8988T (cell line): Measurements from ENCODE around the gene HEMK1.

ENCODE experiments used
- DNase-seq: peaks from one replicate; pipeline ENCODE4 v3.0.0; 2011

Gene HEMK1

DNA sequence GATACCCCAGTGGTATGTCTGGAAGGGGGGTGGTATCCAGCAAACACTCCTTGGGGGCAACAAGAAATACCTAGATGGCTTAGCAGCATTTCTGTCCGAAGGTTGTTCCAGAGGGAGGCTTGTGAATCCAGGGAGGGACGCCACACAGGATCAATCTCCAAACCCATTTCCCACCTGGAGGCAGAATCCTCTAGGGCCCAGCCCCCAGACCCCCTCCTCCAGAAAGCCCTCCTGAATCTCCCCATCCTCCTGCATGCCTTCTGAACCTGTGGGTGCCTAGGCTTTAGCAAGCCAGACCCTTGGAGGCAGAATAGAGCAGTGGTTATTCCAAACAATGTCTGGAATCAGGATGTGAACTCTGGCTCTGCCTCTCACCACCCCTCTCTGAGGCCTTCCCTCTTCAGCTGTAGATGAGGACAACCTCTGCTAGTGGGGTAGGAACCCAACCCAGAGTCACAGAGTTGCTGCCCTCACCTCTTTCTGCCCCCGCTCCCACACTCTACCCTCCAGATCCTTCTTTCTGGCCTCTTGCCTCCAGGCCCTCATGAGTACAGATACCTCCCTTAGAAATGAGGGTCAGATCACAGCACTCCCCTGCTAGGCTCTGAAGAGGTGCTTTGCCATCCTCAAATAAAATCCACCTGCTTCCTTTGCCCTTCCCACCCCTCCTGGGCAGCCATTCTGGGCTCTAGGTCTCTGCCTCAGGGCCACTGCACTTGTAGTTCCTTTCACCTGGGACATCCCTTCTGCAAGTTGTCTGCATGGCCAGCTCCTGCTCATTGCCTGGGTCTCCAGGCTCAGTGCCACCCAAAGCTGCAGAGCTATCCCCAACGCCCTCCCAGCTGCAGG lies 34.2 kb downstream of the HEMK1 start:
- no peak for DNase-seq

DNA sequence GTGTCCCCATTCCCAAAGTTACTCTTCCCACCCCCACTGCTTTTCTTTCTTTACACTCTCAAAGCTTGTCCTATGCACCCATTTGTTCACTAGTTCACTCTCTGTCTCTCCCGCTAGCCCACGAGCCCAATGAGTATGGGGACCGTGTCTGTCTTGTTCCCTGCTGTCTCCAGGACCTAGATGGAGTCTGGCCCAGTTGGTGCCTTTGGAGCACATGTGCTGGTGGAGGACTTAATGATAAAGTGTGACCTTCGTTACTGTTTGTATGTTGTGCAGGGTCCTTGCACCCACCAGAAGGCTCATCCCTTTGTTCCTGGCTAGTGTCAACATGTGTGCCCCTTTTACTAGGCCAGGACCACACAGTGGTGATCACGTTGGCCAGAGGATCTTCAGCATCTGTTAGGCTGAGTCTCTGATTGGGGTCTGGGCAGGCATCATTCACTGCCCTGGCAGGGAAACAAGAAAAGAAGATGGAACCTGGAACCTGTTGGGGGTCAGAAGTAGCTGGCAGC lies 34.8 kb downstream of the HEMK1 start:
- DNase-seq = no peak

DNA sequence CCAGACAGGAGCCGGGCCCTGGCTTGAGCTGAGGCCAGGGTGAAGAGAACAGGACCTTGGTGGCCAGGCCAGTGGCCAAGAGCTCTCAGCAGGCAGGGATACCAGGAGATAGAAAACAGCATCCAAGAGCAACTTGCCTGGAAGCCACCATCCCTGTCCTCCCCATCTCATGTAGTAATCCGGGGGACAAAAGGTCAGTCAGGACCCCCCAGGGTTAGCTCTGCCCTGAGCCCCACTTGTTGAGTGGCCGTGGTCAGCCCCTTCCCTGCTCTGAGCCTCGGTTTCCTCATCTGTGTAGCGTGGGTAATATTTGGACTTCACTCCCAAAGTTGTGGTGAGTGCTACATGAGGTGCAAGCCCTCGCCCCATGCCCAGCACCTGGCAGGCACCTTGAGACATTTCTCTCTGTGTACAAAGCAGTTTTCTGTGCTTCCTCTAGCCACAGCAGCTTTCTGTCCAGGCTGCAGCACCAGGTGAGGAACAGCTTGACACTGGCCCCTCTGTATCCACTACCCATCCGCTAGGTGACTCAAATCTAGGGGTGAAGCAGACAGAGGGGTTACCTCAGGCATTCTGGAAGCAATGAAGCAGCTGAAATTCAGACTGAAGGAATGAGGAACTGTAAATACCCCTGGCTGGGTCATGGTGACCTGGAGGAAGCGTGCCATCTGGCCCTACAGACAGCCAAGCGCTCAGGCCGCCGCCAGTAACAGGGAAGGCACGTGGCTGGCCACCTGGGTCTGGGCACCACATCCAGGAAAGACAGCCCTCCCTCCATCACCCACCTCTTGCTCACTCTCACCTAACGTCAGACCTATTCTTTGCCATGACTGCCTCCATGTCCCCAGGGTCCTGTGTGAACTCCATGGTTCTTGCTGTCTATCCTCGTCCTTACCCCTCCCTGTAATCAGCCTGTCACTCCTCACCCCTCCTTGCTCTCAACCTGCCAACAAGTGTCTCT lies 35.6 kb downstream of the HEMK1 start:
- DNase-seq = no peak

DNA sequence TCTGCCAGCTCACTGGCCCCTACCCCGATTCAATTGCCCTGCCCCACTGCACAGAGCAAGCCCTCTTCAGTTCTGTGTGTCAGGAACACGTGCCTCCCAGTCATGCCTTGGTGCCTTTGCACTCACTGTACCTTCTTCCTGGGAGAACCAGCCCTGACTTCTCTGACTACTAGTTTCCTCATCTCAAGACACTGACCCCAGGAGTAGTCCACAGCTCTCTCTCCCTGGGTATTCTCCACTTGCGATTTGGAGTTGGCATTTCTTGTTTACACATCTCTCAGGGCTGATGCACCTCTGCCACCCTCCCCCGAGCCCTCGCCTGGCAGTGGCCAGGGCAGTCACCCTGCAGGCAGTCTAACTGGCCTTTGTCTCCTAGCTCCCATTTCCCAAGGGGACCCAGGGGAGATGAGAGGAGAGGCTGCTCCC lies 36.6 kb downstream of the HEMK1 start:
- no peak for DNase-seq

DNA sequence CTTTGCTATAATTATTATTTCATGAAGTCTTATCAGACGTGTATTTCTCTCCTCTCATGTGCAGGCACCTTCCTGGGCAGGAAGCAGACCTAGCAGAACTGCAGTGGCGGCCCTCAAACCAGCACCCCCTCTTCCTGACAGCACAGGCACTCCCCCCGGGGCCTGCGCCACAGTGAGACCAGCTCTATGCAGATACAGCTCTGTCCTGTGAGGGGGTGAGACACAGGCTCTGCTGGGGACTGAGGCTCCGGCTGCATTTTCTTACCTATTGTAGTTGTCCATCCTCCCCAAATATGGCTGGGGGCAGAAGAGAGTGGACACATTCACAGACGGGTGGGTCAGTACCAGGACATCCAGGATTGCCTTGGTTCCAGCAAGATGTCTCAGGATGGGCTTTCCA lies 37.3 kb downstream of the HEMK1 start:
- DNase-seq = no peak

DNA sequence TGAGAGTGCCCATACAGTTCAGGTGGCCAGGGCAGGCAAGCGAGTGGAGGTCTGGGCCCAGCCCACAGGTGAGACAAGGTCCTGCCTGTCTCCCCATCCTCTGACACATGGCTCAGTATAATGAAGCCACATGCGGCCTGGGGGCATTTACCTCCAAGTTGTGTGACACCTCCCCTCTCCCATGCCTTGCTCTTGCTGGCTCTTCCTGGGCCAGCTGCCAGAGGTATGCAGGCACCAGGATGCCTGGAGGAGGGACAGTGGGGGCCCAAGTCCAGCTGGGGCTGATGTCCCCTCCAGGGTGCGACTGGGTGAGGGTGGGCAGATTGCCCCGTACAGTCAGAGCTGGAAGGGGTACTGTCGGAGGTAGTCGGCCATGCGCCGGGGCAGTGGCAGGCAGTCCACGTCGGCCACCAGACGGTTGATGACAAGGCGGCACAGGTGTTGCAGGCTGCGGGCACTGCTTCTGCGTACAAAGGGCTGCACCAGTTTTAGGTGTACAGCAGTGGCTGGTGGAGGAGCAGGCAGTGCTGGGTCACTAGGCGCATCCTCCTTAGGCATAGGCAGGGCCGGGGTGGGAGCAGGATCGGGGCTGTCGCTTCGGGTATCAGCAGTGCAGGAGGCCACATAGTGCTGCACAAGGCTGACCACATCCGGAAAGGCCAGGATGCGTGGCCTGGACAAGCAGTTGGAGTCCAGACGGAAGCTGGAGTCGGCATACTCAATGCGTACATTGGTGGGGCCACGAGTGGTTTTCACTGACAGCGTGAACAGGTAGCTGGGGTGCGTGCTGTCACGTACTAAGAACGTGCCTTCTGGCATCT lies 38.2 kb downstream of the HEMK1 start:
- no peak for DNase-seq

DNA sequence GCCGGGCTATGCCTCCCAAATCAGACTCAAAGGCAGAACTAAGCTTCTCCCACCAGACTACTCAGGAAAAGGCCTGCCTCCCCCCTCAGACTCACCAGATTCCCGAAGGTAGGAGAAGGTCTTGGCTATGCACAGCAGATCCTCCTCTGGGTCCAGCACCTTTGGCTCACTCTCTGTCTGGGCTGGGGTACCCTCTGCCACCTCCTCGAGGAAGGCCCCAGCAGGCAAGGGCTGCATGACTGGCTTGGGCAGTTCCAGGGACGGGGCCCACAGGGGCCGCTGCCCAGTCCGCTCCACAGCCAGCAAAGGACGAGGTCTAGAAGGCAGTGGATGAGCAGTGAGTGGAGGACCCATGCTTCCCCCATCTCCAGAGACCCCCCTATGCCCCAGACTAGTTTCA lies 39.0 kb downstream of the HEMK1 start:
- no peak for DNase-seq

DNA sequence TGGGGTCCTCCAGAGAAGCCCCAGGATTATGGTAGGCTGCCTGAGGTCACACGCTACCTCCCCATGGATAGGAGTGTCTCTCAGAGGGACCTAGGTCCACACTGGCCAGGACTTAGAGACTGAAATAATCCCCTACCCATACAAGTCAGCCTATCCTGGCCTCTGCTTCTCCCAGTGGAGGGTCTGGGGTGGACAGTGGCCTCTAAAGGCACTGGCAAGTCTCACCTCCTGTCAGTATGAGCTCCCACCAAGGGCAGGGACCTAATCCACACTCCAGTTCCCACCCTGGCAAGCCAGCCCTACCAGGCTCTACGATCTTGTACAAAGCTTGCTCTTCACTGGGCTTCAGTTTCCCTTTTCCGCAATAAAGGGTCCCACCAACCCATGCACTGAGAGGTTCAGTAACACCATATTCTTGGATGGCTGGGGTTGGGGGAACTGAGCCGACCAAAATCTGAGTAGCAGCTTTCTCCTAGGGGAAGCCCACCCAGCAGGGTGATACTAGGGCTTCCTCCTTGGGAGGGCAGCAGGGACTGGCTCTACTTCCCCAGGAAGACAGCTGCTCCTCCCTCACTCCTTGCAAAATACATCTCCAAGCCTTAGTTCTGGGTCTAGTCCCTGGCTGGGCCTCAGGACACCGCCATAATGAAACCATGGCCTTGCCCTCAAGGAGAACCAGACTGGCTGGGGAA lies 39.9 kb downstream of the HEMK1 start:
- DNase-seq = no peak

DNA sequence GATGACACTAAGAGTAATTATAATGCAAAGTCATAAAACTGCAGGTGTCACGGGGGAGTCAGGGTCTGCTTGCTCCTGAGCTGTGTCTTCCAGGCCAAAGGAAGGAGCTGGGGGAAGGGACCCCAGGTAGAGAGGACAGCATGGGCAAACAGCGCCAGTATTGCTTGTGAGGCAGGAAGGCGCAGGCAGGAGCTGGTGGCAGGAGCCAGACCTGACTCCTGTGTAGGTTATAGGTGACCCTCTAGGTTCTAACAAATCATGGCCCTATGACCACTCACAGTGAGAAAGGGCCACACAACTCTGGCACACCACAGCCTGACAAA lies 40.4 kb downstream of the HEMK1 start:
- no peak for DNase-seq

DNA sequence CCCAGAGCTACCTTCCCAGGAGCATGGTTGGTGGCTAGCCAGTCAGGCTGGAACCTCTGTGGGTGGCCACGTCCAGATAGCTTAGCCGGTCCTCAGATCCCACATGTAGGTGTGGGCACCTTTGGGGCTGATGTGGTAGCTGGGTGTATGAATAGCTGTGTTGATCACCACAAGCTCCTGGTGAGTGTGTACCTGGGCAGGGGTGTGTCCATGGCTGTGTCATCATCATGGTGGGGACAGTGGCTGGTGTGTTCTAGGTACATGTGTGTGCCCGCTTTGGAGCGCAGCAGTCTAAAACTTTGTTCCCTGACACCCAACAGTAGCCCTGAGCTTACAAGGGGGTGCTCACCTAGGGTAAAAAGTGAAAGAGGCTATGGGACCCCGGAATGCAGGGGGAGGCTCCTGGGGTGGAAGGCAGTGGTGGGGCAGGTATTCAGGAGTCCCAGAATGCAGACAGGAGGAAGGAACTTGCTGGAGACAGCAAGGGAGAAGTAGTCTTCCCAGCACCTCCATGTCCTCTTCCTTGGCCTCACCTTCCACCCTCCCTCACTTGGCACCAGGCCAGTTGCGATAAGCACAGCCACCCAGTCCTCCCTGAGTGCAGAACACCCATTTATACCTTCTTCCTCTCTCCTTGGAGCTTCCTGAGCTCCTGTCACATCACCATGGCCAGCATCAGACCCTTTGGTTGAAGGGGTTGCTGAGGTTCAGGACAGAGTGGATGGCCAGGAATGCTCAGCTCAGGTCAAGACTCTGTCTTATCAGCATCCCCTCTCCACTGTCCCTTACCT lies 41.1 kb downstream of the HEMK1 start:
- no peak for DNase-seq

DNA sequence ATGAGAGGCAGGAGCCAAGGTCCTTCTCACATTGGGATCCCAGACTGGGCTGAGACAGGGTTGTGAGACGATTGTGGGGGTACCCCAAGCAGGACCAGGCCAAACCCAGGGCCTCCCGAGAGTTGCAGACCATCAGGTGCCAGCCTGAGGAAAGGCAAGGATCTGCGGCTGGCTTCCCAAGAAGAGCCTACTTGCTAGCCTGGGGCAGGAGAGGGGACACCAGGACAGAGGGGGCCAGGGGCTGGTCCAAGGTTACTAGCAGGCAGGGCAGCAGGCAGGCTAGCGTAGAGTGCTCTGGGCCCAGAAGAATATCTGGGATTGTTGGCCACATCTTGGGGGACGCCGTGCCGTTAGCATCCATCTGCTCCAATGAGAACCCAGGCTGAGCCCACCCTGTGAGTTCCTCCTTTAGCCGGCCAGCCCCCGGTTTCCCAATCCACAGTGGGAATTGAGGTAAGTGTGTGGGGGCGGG lies 41.7 kb downstream of the HEMK1 start:
- no peak for DNase-seq

DNA sequence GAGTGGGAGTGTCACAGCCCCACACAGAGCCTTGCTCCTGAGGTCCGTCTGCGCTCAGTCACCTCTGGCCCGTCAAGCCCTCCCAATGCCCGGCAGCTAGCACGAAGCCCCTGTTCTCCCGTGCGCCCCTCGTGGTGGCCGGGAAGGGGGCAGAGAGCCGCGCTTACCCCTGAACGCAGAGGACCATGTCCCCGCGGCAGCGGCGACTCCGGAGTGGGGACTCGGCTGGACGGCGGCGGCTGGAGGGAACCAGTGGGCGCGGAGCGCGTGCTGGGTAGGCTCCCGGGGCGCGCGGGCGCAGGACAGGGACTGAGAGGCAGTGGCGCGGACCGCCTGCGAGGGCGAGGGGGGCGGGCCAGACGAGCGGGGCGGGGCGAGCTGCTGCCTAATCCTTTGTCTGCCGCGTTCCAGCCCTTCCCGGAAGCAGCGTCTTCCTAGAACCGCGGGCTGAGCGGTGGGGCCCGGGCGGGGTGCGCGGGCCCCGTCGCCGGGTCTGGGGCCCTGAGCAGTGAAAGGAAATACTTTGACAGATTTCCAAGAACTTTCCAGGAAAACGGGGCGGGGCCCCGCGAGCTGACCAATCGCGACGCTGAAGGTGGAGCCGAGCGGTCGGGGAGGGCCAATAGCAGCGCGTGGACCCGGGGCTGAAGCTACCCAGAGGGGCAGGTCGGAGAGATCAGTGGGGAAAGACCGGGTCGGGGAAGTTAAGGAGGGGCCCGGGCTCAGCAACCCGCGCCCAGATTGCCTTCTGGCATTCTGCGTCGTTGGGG lies 42.3 kb downstream of the HEMK1 start, which contains the start of gene CISH:
CISH (minus strand) TSS at position 311 of the 770 bp plus-strand sequence; CDS start at position 187, 124 bp downstream.
- peak; percentile 96 for DNase-seq

DNA sequence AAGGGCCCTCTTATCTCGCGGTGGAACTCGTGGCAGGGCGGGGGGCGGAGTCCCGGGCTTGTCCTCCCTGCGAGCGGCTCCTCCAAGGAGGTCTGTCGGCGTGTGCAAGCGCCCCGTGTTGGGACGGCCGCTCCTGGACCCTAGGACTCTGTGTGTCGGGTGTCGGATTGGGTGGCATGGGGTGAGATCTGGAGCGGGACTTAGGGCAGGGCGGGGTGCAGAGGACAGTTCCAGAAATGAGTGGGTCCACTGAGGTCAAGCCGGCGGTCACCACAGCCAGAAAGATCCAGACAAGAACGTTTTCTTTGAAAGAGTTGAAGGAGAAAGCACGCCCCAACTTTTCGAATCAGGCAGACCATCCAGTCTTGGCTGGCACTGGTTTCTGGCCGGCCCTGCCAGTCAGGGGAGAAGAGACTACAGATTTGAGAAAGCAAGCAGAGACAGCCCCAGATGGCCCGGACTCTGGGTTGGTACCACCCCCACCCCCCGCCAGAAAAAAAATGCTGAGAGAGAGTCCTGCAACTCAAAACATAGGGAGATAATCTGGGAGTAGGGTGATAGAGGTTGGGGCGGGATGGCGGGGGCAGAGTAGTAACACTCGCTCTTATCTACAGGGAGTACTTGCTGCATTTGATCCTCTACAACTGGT lies 43.0 kb downstream of the HEMK1 start:
- no peak for DNase-seq

DNA sequence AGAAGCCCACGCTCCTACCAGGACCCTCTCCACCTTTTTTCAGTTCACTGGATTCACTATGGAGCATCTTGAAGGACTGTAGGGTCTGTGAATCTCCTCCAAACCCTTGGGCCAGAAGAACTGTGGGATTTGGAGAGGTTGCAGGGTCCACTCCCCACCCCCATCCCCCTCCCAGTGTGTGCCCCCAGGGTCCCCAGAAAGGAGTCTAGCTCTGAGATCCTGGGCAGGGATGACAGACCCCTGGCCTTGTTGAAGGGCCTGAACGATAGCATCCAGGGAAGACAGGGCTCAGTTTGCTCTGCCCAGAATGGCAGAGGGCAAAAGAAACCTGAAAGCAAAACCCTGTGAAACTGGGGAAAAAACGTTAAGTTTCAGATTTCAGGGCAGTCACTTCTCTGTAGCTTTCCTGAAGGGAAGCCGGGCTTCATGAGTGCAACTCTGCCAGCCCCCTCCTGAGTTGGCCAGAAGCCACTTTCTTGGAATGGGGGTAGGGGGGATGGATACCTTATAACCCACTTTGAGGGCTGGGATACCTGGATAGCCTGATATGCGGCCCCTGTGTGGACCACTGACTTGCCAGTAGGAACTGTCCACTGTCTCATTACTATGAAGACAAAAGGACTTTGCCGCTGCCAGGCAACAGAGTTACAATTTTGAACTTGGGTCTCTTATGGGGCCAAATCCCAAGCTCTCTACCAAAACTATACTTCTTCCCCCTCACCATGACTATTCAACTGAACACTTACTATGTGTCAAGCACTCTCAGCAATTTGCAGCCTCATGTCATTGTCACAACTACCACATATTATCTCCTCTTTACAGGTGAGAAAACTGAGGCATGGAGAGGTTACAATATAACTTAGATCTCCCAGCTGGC lies 43.9 kb downstream of the HEMK1 start:
- DNase-seq = no peak

DNA sequence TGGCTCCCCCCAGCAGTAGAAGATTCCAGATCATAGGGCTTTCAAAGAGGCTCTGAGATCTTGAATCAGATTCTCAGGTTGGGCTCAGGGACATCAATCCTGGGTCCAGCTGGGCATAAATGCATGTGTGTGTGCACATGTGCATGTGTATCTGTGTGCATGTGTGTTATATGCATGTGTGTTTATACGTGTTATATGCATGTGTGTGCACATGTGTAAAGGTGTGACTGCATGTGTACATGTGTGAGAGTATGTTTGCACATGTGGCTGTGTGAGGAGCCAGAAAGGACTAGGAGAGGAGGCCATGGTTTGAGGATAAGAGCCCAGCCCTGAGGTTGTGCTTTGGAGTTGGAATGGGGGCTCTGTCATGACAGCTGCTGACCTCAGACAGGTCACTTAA lies 45.9 kb downstream of the HEMK1 start:
- DNase-seq = no peak

DNA sequence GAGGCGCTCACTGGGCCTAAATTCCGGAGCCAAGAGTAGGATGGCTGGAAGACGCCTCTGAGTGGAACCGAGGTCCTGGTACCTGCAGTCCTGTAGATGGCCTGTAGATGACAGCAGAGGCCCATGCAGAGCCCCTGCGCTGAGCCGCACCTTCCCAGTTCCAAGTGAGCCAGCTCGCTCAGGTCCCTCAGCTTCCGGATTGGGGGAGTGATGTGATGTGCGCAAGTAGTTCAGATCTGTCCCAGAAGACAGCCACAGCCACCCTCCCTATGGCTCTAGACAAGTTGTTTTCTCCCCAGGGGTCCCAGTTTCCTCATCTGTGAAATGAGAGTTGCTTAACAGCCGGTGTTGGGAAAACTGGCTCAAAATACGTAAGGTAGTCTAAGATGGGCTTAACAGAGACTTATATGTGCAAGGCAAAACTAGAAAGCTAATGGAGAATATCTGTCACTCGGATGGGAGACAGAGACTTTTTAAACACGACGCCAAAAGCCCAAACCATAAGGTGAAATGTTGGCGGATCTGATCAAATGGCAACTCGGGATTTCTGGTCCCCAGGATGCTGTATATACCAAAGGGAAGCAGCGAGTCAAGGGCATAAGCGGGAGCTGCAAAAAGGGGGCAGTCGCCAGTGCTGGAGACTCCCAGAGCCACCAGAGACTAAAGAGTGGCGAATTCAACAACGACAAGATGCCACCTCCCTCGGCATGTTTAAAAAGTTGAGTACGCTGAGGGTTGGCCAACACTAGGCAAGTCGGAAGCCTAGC lies 46.9 kb downstream of the HEMK1 start:
- DNase-seq = peak; percentile 92

DNA sequence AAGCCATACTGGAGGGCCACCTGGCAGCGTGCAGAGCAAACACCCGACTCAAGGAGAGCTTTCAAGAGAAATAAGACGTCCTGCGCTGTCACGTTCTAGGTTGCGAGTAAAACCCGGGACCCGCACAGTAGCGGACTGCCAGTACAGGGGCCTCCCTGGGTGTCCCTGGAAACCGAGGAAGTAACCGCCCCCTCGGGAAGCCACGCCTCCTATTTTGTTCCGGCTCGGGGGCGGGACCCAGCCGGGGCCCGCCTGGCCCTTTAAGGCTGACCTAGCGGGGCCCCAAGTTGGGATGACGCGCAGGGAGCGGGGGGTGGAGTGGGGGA lies 47.4 kb downstream of the HEMK1 start:
- peak; percentile 98 for DNase-seq
